ENCODE results near the gene CCDC81.

Gene CCDC81

DNA sequence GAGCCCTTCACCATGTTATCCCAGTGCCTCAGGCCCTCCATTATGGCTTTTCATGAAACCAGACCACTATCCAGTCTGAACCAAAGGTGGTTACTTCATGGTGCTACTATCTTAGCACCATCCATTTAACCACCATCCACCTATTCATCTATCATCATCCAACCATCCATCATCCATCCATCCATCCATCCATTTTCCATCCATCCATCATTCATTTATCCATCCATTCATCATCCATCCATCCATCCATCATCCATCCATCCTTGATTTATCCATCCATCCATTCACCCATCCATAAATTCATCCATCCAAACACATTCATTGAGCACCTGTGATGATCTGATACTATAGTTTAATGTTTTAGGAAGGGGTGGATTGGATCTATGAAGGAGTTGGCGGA lies 93.5 kb downstream of the CCDC81 start:
- DNase-seq (ENCODE audit: low read depth): no peak

DNA sequence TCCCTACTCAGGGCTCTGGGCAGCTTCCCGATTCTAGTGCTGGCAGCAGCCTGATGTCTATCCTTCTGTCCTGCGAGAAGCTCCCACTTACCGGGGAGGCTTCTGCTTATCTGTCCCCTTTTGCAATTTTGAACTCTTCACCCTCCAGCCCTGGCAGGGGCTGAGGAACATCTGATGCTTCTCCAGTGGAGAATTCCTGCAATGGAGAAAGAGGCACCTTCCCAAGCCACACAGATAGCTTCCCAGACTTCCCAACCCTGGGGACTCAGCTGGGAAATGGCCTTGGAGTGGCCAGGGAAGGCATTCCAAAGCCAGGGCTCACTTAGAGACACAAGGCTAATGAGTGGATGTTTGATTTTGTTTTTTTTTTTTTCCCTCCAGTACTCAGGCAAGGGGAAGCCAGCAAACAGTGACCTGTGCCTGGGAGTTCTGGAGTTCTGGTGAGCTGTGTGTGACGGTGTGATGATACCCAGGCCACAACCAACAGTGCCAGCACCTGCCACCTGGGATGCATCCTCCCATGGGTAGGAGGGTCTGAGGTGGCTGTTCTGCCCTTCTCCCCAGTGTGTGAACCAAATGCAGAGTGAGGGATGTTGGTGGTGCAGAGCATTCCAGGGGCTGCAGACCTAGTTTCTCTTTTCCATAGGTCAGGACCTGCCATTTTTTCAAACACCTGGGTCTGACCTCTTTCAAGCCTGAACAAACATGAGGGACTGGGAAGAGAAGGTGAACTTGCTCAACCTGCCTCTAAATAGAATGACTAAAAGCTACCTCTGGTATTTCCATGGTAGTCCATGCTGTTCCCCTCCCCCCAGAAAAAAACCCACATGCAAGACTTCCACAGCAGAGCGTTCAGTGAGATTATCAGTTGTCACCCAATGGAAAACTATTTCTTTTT lies 95.1 kb downstream of the CCDC81 start:
- DNase-seq (ENCODE audit: low read depth): no peak
